ENCODE measurements around the gene CRHR2.
"Not testable (repeated sequence)": the region's sequence is repeated elsewhere in the genome, so short reads cannot be mapped to it uniquely, and the experiment has no call there.

The CRHR2 gene

DNA sequence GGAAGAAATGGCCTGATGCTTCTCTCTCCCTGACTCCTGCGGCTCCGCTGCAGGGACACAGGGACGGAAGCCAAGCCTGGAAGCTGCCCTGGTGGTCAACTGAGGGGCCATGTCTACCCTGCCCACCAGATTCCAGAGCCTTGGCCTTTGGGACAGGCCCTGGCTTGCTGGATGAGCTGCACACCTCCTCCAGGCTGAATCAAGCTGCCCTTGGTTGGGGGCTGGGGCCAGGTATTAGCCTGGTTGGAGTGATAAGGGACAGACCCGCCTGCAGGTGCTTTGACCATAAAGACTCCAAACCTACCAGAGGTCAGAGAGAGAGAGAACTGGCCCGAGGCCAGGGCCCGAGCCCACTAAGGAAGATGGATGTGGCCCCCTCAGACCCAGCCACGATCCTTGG is 30.1 kb downstream of the CRHR2 start:
- DNase-seq: no peak

GRCh38 chr7:30650421-30650808 is 31.8 kb downstream of the CRHR2 start:
- DNase-seq: no peak

DNA sequence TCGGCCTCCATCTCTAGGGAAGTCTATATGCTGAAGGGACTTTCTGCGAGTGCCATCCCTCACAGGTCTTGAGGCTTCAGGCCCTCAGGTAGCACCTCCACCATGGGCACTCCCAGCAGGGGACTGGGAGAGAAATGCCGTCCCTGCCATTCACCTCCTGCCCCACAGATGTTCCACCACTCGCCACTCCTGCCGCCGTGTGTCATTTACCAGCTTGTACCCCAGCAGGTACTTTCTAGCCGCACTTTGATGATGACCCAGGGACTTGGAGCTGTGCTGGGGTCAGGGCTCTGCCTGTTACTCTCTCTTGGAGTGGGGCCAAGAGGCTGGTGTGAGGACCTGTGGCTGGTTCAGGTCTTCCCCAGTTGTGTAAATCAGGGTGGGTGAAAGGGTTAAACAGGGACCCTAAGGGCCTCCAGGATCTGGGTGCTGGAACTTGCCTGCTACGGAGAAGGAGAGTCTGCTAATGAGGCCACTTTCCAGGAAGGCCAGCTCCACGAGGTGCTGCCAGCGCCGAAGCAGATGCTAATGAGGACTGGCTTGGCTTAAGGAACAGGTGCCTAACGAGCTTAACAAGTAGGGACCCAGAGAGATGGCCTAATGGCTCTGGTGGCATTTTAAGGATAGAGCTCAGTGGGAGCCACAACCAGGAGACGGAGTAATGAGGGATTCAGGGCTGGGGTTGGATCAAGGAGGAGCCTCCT is 32.4 kb downstream of the CRHR2 start:
- no peak for DNase-seq

- no peak for DNase-seq
Observed at GRCh38 chr7:30648744-30649540, 33.3 kb downstream of the CRHR2 start.

GRCh38 chr7:30647589-30648364 is 34.5 kb downstream of the CRHR2 start:
- DNase-seq: no peak

DNA sequence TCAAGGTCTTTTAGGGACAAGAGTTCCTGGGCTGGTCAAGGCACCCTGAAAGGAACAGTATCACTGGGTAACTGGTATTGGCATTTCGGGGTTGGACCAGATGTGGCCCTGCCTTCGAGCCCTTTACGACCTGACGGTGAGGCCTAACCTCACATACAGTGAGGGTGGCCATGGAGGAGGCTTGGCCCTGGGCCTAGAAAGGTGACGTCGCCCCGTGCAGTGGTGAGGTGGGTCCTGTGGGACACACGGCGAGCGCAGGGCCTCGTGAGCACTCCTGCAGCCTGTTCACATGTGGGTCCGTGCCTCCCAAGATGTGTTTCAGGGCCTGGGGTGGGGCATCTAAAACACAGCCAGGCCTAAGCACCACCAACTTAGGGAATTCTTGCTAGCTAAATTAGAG is 36.1 kb downstream of the CRHR2 start:
- DNase-seq: no peak

DNA sequence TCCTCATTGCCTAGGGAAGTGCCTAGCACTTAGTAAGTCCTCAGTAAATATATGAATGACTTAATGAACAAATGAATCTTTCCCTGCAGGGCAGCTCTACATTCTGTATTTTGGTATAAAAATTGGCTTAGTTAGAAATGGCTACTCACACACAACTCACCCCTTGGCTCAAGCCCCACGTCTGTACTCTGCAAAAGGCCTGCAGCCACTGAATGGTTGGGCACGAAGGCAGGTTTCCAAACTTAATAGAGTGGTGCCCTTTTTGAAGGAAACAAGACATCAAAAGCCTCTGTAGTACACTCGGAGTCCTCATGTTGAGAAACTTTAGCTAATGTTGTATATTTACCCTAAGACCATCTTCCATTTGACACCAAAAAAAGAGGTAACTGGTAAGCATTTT is 36.6 kb downstream of the CRHR2 start:
- DNase-seq: no peak

DNA sequence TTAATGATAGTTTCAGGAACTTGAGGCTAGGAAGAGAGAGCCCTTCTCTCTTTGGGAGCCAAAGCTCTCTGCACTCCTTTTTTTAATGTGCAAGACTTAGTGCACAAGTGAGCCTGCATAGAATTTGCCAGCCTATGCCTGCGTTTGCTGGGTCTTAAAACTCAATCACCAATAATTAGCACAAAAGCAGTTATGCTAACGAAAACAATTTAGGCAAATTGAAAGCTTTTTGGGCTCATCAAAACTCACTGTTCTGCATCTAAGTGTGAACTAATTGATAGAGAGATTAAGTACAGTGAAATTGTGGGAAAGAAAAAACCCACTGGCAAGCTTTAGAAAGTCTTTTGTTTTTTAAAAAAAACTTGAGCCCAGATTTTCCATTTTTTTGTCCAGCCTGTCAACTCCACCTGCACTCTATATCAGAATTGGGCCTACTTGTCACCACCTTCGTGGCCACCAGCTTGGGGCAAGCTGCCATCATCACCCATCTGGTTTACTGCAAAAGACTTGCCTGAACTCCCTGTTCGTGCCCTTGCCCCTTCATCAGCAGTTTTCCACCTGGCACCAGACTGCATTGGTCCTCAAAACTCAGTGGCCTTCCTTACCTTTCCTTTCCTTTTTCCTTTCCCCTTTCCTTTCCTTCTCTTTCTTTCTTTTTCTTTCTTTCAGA is 37.8 kb downstream of the CRHR2 start:
- no peak for DNase-seq

DNA sequence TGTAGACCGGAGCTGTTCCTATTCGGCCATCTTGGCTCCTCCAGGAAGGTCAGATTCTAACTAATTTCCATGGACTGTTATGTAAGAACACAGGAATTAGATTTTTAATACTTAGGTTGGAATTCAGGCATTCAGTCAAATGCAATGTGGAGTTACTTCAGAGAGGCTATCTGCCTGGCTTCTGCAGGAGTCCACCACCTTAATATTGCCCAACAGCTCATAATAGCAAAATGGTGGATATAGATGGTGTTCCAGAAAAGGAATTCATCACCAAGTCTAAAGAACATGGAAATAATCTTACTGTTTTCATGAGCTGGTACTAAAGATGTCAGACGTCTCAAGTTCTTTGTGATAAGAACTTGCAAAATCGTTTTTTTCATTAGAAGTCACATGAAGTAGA is 39.5 kb downstream of the CRHR2 start:
- no peak for DNase-seq

GRCh38 chr7:30642322-30642721 is 39.9 kb downstream of the CRHR2 start:
- DNase-seq: not testable (repeated sequence)

GRCh38 chr7:30635798-30636197 is 46.5 kb downstream of the CRHR2 start:
- DNase-seq: no peak

- DNase-seq: no peak
Observed at GRCh38 chr7:30634634-30635201, 47.5 kb downstream of the CRHR2 start.

- no peak for DNase-seq
Observed at GRCh38 chr7:30634193-30634626, 48.0 kb downstream of the CRHR2 start.

DNA sequence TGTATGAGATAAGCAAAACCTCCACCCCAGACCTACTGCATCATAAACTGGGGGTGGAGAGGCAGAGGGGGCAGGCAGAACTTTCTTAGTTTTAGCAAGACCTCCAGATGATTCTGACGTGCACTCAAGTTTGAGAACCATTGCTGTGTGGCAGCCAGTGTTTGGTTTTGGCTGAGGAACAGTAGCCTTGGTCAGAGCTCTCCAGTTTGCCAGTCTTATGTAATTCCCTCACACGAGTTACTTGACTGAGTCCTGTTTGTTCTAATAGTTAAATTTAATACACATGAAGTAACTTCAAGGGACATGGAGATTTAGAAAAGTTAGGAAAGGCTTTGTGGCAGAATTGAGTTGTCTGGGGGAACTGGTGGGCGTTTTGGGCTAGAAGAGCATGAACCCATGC is 49.0 kb downstream of the CRHR2 start:
- DNase-seq: no peak

- no peak for DNase-seq
Observed at GRCh38 chr7:30630986-30631385, 51.3 kb downstream of the CRHR2 start.

DNA sequence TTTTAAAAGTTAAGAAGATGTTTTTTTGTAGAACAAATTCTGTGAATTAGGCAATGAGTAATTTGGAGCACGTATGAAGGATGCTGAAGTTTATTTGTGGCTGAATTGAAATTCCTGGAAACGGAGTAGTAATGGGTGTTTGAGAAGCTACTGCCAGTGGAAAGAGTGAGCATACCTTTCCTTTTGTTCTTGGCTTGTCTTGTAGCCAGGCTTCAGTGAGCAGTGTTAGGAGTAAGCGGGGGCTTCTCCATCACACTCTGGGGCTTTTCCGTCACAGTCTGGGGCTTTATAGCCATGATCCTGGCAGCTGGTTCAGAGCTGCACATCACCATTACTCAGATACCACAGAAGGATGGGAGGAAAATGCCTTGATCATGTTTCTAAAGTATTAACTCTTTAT is 55.2 kb downstream of the CRHR2 start:
- DNase-seq: no peak

DNA sequence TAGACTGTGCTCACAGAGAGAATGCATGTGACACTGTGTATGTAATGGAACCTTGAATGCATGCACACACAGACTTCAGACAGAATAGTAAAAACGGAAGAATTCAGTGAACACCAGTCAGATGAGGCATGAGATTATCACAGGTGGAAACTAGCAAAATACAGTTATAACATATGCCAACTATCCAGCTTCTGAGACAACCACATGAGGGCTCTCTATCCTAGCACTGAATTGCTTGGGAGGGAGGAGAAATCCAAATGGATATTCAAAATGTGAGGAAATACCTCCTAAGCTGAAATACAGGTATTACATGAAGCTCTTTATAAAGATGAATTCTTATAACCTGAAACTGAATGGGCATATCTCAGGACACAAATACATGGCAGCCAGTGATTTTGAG is 57.0 kb downstream of the CRHR2 start:
- DNase-seq: no peak

DNA sequence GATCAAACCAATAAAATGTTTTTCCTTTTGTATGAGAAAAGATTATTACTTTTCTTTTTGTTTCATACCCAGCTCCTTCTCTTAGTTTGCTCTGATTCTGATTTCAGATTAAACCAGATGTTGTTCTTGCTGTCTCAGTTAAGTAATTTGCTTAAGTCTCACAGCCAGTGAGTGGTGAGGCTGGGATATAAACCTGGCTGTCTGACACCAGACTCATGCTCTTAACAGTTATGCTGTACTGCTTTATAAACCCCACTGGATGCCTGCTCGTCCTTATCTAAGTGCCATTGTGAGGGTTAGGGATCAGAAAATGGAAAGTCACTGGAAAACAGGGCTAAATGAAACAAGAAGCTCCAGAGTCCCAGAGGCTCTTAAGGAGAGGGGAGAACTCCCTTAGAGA is 63.3 kb downstream of the CRHR2 start:
- no peak for DNase-seq

- no peak for DNase-seq
Observed at GRCh38 chr7:30618080-30618676, 64.1 kb downstream of the CRHR2 start.

GRCh38 chr7:30617359-30617758 is 64.9 kb downstream of the CRHR2 start:
- no peak for DNase-seq

- DNase-seq: no peak
Observed at GRCh38 chr7:30616318-30616717, 65.9 kb downstream of the CRHR2 start.

Data from stimulated activated CD4-positive, alpha-beta T cell treated with anti-CD3 and anti-CD28 coated beads, Interleukin-4, amount 100 ng/mL, for 24 hours (primary cell).